Nephron progenitor cell (in vitro differentiated cells): Measurements from ENCODE around the gene TGFBRAP1.

Experiments used
- DNase-seq: peaks from one replicate; pipeline ENCODE4 v3.0.0; 2021
- H3K27ac Mint-ChIP-seq: 2 replicates; pipeline ENCODE4 v1.8.0; 2021; ENCODE audit warnings: mild to moderate bottlenecking, moderate library complexity, mixed read lengths
- H3K27me3 Mint-ChIP-seq: 2 replicates; pipeline ENCODE4 v1.8.0; 2021; ENCODE audit warnings: mild to moderate bottlenecking, low read depth, mixed read lengths; ENCODE audit not compliant: poor library complexity
- H3K36me3 Mint-ChIP-seq: 2 replicates; pipeline ENCODE4 v1.8.0; 2021; ENCODE audit warnings: low read depth, mixed read lengths
- H3K4me1 Mint-ChIP-seq: 2 replicates; pipeline ENCODE4 v1.8.0; 2021; ENCODE audit warnings: mixed read lengths
- H3K4me3 Mint-ChIP-seq: 2 replicates; pipeline ENCODE4 v1.8.0; 2021; ENCODE audit warnings: mild to moderate bottlenecking, moderate library complexity, mixed read lengths
- H3K9me3 Mint-ChIP-seq: 2 replicates; pipeline ENCODE4 v1.8.0; 2021; ENCODE audit warnings: mild to moderate bottlenecking, moderate library complexity, mixed read lengths
- TF ChIP-seq, protein P1 (sequence below): fragments of 200-600 bp; sonication (generic); IDR thresholded peaks from 2 replicates; pipeline ENCODE4 v1.5.0; 2021; ENCODE audit warnings: antibody characterized with exemption

The TGFBRAP1 gene

DNA sequence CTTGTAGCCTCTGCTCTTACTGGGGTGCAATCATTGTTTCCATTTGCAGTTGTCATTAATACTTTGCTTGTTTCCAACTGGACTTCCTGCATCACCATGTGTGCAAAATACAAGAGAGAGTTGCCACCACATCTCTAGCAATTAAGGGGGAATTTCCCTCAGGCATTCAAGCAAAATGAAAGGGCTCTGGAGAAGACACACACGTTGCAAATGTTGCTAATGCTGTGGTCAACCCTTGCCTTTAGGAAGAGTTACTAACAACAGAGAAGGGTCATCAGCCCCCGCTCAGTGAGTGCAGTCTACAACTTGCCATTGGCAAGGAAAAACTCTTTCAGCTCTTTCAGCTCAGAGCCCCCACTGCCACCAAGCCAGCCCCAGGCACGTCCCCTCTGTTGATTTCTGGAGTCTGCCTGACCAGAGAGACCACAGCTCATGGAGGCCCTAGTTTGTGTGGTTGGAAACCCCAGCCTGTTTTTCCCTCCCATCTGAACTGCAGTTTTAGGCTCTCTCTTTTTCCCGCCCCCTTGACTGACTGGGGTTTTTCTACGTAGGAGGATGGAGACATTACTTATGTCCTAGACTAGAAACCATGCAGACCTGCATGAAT lies 113.8 kb downstream of the TGFBRAP1 start:
- H3K4me3 Mint-ChIP-seq: no peak overlapping the region
- no peaks in the 10 kb centered on the region for H3K36me3 Mint-ChIP-seq
- H3K4me1 Mint-ChIP-seq: no peaks in the 10 kb centered on the region
- peaks cover 22% of the 10 kb centered on the region for H3K9me3 Mint-ChIP-seq
- peaks cover 8% of the 10 kb centered on the region for H3K27me3 Mint-ChIP-seq
- no peak overlapping the region for H3K27ac Mint-ChIP-seq
- no peak for DNase-seq
- TF ChIP-seq, protein P1, sequence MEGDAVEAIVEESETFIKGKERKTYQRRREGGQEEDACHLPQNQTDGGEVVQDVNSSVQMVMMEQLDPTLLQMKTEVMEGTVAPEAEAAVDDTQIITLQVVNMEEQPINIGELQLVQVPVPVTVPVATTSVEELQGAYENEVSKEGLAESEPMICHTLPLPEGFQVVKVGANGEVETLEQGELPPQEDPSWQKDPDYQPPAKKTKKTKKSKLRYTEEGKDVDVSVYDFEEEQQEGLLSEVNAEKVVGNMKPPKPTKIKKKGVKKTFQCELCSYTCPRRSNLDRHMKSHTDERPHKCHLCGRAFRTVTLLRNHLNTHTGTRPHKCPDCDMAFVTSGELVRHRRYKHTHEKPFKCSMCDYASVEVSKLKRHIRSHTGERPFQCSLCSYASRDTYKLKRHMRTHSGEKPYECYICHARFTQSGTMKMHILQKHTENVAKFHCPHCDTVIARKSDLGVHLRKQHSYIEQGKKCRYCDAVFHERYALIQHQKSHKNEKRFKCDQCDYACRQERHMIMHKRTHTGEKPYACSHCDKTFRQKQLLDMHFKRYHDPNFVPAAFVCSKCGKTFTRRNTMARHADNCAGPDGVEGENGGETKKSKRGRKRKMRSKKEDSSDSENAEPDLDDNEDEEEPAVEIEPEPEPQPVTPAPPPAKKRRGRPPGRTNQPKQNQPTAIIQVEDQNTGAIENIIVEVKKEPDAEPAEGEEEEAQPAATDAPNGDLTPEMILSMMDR: no peak
